ENCODE data around the gene TMEM59.

TMEM59 gene

DNA sequence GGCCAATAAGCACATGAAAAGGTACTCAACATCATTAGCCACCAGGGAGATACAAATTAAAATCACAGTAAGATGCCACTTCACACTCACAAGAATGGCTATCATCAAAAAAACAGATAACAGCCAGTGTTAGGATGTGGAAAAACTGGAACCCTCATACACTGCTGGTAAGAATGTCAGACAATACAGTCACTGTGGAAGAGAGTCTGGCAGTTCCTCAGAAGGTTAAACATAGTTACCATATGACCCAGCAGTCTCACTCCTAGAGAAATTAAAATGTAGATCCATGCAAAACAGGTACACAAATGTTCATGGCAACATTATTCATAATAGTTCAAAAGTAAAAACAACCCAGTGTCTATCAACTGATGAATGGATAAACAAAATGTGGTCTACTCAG lies 68.3 kb downstream of the TMEM59 start:
- no peak for DNase-seq (ENCODE audit: low read depth in 2 of 2)

DNA sequence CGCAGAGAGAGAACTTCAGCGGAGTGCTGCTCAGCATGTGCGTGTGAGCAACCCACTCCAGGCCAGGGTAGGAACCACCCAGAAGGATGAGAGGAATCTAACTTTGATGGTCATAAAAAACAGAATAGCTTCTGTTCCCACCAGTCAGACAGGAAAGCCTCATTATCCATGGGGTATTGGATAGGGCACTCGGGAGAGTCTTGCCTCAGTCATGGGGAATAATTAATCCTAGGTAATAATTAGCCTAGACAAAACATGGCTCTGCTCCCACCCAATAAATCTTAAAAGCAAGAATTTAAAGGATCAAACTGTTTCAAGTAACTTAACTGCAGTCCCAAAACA lies 70.3 kb downstream of the TMEM59 start:
- no peak for DNase-seq (ENCODE audit: low read depth in 2 of 2)

DNA sequence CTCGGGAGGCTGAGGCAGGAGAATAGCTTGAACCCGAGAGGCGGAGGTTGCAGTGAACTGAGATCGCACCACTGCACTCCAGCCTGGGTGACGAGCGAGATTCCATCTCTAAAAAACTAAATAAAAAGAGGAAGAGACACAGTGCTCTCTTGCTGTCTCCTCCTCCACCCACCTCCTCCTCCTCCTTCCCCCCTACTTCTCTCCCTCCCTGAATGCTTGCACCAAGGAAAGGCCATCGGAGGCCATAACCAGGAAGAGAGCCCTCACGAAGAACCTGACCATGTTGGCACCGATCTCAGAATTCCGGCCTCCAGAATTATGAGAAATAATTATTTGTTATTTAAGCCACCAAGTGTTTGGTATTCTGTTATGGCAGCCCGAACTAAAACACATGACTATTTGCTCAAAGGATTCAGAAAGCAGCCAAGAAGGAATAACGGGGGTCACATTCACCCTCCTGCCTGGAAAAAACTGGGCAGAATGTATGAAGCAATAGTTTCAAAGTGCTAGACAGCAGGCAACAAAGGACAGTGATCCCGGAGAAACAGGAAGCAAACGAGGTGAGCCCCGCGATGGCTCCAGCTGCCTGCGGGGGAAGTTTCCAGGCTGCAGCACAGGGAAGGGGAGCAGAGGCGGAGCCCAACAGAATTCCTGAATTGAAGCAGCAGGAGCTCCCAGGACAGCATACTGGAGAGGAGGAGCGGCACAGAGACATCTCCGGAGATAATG lies 70.8 kb downstream of the TMEM59 start:
- DNase-seq (ENCODE audit: low read depth in 2 of 2), result no peak

DNA sequence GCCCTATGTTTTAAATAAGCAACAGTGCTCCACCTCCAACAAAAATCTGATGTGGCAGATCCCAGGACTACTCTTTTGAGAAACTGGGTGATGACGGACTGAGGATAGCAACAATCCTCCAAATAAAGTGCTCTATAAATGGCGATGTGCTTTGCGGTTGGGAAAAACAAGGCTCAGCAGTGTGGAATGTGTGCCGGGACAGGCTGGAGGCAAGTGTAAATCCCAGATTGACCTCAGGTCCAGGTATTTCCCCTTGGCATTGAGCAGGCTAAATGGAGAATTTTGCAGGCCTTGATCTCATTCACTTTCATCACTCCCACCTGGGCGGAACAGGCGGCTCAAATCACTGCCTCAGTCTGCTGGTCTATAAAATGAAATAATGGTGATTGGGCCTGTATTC lies 71.8 kb downstream of the TMEM59 start:
- DNase-seq (ENCODE audit: low read depth in 2 of 2), result no peak

DNA sequence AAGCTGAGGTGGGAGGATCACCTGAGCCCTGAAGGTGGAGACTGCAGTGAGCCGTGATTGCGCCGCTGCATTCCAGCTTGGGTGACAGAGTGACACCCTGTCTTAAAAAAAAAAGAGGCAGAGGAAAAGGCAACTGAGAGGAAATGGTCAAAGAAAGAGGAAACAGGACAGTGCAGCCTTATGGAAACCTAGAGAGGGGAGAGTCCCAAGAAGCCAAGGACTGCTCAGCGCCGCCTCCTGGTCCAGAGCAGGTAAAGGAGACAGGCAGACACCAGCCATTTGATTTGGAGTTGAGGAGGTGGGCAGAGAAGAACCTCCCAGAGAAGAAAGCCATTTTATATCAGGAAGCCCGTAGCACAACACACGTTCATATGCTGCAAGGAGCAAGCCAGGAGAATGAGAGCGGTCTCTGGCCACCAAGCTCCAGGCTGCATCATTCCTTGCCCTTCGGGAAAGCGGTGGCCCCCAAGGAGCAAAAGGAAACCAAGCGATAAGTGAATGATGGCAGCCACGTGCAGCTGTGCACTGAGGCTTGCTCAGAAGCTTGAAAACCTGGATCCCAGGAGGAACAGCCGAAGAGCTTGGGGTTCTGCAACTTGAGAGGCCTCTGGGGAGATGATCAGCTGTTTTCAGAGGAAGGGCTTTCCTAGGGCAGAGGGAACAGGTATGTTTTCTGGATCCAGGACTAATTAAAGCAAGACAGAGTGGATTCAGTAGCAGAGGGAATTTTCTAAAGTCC lies 73.1 kb downstream of the TMEM59 start:
- DNase-seq (ENCODE audit: low read depth in 2 of 2), result no peak
